Stimulated activated CD8-positive, alpha-beta memory T cell treated with anti-CD3 and anti-CD28 coated beads, Interleukin-4, amount 100 ng/mL, for 1 hour (primary cell): ENCODE measurements around the gene SHISA8.
"Not testable (repeated sequence)": the region's sequence is repeated elsewhere in the genome, so short reads cannot be mapped to it uniquely, and the experiment has no call there.

Experiments used
- DNase-seq, 2 donors: peaks; one replicate each; pipeline ENCODE4 v3.0.0-alpha.2; 2020; ENCODE audit warnings: low read depth in 2 of 2, low spot score in 1 of 2

The SHISA8 gene

DNA sequence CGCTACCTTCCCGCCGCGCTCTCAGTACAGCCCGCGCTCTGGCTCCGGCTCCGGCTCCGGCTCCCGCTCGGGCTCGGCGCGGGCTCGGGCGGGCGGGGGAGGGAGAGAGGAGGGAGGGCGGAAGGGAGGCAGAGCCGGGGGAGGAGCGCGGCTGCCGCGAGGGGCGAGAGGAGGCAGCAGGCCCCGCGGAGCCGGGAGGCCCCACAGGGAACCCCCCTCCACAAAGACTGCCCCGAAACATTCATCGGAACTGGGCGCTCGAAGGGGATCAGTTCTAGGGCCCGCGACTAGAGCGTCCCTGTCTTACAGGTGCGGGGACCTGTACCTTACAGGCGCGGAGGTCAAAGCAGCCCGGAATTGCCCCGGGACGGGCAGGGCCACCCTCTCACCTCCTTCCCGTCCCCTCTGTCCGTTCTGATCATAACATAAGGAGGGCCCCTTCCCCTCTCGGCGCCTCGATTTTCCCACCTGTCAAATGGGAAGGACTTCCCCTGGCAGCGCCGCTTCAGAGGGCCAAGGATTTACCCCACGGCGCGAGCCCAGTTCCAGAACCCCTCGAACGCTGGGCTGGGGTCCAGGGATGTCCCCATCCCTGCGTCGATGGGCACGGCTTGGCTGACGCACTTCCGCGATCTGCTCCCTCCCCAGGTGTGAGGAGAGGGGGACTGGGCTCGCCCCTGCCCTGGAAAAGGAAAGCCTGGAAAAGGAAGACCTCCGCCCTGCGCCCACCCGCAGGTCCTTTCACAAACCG, at the start of gene SHISA8:
SHISA8 (minus strand) TSS at position 40 of the 751 bp plus-strand sequence. CDS start 407 bp downstream, outside the sequence.
- peak in 1 of 2 donors; percentile 36 for DNase-seq

DNA sequence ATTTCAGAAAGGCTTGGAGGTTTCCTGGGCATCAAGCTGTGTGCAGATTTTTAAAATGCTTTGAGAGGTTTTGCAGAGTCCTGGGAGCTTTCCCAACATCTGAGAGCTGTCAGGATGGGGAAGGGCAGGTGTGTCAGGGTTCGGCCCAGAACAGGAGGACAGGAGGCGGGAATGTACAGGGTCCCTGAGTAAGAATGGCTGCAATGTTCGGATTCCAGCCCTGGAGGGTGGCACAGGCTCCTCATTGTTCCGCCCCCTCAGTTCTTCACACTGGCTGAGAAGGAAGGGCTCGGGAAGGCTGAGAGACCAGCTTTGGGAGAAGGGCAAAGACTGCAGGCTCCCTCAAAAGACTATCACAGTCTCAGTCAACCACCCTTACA, 49.2 kb upstream of the SHISA8 start:
- no peak for DNase-seq

DNA sequence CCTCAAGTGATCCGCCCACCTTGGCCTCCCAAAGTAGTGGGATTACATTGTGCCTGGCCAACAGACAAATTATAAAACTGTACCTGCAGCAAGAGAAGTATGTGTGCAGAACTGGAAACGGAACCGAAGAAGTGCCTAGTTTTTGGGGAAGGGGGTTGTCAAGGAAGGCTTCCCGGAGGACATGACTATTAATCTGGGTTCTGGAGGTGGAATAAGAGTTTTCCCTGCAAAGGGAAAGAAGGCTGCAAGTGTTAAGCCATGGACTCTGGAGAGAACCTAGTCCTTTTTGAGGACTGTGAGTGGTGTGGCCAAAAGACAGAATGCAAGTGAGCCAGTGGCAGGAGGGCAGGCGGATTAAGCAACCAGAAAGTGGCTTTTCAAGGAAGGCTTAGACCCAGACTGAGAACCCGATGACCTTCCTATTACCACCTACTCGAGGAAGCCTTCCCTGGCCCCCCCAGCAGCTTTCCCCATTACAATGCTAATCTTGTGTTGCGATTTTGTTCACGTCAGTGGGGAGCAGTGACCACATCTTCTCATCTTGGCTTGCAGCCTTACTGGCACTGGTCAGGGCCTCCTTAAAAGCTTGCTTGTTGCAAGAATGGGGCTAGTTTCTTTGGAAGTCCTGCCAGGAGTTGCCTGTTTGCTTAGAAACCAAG, 48.7 kb upstream of the SHISA8 start:
- no peak for DNase-seq

DNA sequence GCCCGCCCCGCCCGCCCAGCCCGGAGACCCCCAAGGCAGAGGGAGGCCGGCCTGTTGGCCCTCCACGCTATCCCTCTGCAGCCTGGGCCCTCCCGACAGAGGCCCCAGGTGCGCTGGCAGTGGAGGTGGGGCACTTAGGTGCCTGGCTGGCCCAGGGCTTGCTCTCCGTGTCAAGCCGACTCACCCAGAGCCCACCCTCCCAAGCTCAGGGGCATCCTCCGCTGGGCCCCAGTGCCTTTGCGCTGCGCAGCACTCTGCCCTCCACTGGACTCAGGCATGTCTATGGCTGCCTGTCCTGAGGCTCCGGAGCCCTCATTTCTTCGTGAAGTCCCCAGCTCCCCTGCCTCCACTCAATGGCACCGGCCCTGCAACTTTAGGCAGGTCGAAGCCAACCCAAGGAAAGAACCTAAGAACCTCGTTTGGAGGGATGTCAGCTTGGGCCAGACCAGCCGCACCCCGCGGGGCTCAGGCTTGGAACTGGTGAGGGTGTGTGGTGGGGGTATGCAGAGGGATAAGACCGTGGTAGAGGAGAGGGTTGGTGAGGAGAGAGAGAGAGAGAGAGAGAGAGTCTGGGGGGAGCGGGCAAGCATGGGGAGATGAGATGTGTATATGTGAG, 43.2 kb upstream of the SHISA8 start:
- DNase-seq = no peak

DNA sequence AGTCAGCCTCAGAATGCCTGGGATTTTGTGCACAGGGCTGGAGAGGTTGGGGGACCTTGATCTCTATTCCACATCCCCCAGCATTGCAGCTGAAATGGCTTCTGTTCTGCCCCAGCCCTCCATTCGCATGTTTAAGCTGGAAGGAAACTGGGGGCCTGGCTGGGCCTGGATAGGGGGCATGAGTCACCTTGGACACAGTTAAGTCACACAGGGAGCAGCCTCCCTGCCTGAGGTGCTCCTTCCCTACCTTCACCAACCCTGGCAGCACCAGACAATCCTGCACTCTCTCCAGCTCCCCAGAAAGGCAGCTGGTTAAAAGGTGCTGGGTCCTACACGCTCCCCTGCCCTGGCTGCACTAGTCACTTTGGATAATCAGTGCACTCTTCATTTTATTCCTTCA, 37.8 kb upstream of the SHISA8 start:
- no peak for DNase-seq

GRCh38 chr22:41951898-41952474, 37.1 kb upstream of the SHISA8 start, which contains the start of gene SMIM45:
Gene SMIM45 (plus strand): TSS chr22:41952150.
- DNase-seq = no peak

GRCh38 chr22:41949297-41949965, 34.6 kb upstream of the SHISA8 start:
- DNase-seq = no peak

DNA sequence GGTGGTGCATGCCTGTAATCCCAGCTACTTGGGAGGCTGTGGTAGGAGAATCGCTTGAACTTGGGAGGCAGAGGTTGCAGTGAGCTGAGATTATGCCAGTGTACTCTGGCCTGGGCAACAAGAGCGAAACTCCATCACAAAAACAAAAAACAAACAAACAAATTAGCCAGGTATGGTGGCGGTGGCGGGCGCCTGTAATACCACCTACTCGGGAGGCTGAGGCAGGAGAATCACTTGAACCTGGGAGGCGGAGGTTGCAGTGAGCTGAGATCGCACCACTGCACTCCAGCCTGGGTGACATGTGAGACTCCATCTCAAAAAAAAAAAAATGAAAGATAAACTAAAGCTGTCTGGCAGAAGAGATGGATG, 34.0 kb upstream of the SHISA8 start:
- not testable (repeated sequence) for DNase-seq

GRCh38 chr22:41948142-41948541, 33.3 kb upstream of the SHISA8 start:
- no peak for DNase-seq

- DNase-seq = no peak
These were observed 32.7 kb upstream of the SHISA8 start for GRCh38 chr22:41947424-41948080.

DNA sequence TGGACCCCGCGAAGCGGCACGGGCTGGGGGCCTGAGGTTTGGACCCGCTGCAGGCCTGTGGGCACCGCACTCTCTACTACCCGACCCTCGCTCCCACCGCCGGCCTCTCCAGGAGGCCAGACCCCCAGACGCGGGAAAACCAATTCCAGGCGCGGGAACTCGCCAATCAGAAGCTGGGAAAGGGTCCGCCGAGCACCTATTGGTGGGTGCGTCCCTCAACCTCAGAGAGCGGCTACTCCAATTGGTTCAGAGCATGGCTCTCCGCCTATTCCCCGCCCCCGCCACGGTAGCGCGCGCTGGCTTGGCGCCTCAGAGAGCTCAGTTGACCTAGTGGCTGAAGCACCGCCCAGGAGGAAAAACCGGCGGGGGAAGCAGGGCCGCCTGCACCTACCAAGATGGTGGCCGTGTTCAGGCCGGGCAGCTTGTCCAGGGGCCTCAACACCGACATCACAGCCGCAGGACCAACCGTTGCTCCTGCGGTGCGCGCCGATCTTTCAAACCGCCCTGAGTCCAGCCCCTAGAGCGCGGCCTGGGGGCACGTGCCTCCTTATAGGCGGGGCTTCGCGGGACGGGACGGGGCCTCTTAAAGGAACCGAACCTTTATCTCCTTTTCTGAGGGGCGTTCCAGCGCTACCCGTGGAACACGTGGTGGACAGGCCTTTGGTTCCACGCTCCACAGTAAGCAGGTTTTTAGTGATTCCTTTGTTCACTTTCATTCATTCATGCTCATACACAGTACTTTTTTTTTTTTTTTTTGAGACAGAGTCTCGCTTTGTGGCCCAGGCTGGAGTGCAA, 32.0 kb upstream of the SHISA8 start, which contains the start of gene CENPM:
CENPM (minus strand) TSS at position 524 of the 795 bp plus-strand sequence; CDS start at position 448, 76 bp downstream.
- DNase-seq = peak; percentile 53 to 66

- DNase-seq = no peak
These were observed 28.9 kb upstream of the SHISA8 start for GRCh38 chr22:41943661-41944209.

DNA sequence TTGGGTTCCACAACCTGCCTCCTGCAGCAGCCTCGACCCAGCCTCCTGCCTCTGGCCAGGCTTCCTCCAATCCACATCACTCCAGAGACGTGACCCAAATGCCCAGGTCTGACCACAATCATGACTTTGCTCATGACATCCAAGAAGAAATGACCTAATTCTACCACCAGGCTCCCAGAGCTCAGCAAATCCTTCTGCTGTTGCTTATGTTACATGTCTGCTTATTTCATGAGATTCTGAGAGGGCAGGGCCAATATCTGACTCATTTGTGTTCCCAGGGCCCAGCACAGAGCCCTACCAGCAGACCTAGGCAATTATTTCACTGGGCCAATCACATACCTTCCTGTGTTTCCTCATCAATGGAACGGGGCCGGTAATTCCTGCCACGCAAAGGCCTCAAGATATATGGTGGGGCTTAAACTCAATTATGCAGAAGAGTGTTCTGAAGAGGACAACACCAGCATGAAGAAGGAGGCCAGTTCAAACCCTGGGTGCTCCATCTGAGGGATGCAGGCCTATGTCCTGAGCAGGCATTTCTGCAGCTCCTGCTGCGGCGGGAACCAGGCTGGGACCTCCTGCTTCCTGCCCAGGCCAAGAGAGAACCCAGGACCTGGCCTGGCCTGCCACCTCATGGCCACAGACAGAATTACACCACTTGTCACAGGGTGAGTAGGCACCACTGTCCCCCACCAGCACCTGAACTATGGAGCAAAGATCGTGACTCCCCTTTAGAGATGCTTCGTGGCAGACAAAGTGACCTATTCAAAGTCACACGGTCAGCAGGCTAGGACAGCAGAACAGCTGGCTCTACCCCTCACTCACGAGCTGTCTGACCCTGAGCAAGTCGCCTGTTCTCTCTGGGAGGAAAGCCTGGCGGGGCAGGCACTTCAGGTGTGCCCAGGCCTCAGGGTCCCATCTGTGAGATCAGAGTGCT, 26.2 kb upstream of the SHISA8 start:
- DNase-seq = peak; percentile 49 to 75

GRCh38 chr22:41939981-41940831, 25.3 kb upstream of the SHISA8 start:
- peak; percentile 73 to 83 for DNase-seq

DNA sequence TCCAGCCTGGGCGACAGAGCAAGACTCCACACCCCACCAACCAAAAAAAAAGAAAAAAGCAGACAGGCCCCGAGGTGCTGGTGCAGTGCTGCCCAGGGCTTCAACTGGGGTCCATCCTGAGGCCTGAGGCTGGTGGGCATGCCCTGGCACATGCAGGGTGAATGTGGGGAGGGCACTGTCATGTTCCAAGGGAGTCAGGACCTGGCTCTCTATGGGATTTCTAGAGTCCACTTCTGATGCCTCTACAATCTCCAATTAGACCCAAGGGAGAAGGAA, 22.0 kb upstream of the SHISA8 start:
- DNase-seq = no peak

- DNase-seq = no peak
These were observed 20.6 kb upstream of the SHISA8 start for GRCh38 chr22:41935509-41935908.

DNA sequence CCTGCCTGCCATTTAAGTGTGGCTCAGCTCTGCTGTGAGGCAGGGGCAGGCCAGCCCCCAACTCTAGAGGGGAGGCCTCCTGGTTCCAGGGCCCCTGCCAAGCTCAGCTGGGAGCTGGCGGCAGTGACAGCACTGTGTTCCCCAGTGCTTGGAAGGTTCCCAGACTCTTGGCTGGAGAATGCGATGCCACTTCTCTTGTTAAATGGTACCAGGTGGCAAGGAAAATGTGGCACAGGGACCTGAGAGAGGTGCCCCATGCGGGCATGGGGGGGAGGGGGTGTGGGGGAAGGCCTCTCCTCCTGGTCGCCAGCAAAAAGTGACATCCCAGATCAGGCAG, 20.1 kb upstream of the SHISA8 start:
- DNase-seq = no peak
